ENCODE data around the gene APOBEC3B. TPM values are rescaled to one million over a fixed set of nuclear protein-coding genes. Genes with fewer than 3 reads are reported as not detected.

The APOBEC3B gene
- total RNA-seq, 1 donor from 2014 or later, result 67.3 TPM

DNA sequence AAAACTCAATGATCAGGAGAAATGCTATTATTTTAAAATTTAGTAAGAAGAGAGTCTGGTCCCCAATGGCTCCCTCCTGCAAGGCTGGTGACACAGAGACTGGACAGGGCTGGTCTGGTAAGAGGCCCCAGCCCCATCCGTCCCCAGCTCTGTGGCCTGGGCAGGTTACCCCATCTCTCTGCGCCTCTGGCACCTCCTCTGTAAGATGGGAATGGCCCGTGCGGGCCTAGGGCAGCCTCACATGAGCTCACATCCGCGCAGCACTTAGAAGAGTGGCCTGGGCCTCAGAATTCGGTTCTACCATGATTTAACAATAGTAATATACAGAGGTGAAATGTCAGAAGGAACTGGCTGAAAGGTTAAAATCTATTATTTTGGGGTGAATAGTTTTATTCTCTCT is 59.8 kb downstream of the APOBEC3B start:
- DNase-seq (ENCODE audit: low read depth), result no peak
- TF ChIP-seq, protein P1, sequence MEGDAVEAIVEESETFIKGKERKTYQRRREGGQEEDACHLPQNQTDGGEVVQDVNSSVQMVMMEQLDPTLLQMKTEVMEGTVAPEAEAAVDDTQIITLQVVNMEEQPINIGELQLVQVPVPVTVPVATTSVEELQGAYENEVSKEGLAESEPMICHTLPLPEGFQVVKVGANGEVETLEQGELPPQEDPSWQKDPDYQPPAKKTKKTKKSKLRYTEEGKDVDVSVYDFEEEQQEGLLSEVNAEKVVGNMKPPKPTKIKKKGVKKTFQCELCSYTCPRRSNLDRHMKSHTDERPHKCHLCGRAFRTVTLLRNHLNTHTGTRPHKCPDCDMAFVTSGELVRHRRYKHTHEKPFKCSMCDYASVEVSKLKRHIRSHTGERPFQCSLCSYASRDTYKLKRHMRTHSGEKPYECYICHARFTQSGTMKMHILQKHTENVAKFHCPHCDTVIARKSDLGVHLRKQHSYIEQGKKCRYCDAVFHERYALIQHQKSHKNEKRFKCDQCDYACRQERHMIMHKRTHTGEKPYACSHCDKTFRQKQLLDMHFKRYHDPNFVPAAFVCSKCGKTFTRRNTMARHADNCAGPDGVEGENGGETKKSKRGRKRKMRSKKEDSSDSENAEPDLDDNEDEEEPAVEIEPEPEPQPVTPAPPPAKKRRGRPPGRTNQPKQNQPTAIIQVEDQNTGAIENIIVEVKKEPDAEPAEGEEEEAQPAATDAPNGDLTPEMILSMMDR (conservative IDR thresholded peaks at IDR 0.05; ENCODE audit: low read depth, low read length), result no peak
- H3K4me3 ChIP-seq (ENCODE audit: low read depth, low read length), result peak overlapping the region; percentile 70

Other genes with a start within 250 kb of the APOBEC3B start
- gene SUN2, start 226.3 kb upstream of the APOBEC3B start, total RNA-seq, result 67.8 and 88.2 TPM in 2 replicates
- 12.2 and 19.9 TPM in 2 replicates for gene DNAL4, start 188.2 kb upstream of the APOBEC3B start, total RNA-seq
- gene NPTXR, start 138.3 kb upstream of the APOBEC3B start, total RNA-seq, result 0.58 and 0.72 TPM in 2 replicates
- 36.7 and 43.5 TPM in 2 replicates for gene CBX6, start 110.1 kb upstream of the APOBEC3B start, total RNA-seq
- gene APOBEC3A, start 24.7 kb upstream of the APOBEC3B start, total RNA-seq, result 0.12 and 0.43 TPM in 2 replicates
- 15.6 and 18.5 TPM in 2 replicates for gene APOBEC3C, start 31.9 kb downstream of the APOBEC3B start, total RNA-seq
- 0.46 and 0.58 TPM in 2 replicates for gene APOBEC3D, start 38.8 kb downstream of the APOBEC3B start, total RNA-seq
- gene APOBEC3F, start 58.5 kb downstream of the APOBEC3B start, total RNA-seq, result 1.7 and 8.5 TPM in 2 replicates
- gene APOBEC3G, start 94.9 kb downstream of the APOBEC3B start, total RNA-seq, result 5.5 and 6.9 TPM in 2 replicates
- not detected in 2 replicates for gene APOBEC3H, start 114.9 kb downstream of the APOBEC3B start, total RNA-seq
- 1.7 and 5.8 TPM in 2 replicates for gene CBX7, start 170.3 kb downstream of the APOBEC3B start, total RNA-seq